ENCODE data around the gene MKNK1.

GRCh38 chr1:46521414-46521813 lies 82.7 kb downstream of the MKNK1 start:
- TF ChIP-seq POLR2A (IDR thresholded peaks at IDR 0.05; ENCODE audit: low read length) (no peak), GATA1 (IDR thresholded peaks at IDR 0.05; ENCODE audit: low read depth, low read length) (no peak)
